Measurements from ENCODE around the gene F13A1.

DNA sequence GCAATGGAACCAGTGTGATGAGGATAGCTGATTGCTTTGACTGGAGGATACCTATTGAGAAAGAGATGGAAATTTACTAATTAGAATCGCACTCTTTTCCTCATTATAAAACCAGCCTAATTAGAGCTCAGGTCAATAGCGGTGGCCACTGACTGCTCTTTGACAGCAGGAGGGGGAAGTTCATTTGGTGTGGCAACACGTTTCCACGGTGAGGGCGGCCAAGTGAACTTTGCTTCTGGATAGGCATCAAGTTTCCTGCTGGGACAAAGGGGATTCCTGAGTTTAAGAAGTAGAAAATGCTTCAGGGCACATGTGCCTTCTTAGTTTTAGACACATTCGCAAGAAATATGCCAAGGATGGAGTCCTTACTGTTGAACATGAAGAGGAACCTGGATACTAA lies 168.4 kb downstream of the F13A1 start:
- TF ChIP-seq POLR2A (IDR thresholded peaks at IDR 0.05; ENCODE audit: low read depth, low read length): no peak
- TF ChIP-seq, protein P1, sequence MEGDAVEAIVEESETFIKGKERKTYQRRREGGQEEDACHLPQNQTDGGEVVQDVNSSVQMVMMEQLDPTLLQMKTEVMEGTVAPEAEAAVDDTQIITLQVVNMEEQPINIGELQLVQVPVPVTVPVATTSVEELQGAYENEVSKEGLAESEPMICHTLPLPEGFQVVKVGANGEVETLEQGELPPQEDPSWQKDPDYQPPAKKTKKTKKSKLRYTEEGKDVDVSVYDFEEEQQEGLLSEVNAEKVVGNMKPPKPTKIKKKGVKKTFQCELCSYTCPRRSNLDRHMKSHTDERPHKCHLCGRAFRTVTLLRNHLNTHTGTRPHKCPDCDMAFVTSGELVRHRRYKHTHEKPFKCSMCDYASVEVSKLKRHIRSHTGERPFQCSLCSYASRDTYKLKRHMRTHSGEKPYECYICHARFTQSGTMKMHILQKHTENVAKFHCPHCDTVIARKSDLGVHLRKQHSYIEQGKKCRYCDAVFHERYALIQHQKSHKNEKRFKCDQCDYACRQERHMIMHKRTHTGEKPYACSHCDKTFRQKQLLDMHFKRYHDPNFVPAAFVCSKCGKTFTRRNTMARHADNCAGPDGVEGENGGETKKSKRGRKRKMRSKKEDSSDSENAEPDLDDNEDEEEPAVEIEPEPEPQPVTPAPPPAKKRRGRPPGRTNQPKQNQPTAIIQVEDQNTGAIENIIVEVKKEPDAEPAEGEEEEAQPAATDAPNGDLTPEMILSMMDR (IDR thresholded peaks at IDR 0.05; ENCODE audit: extremely low read depth in 1 of 2, insufficient read depth in 1 of 2, low read depth in 1 of 2, low read length in 2 of 2): no peak
- TF ChIP-seq, protein P2, sequence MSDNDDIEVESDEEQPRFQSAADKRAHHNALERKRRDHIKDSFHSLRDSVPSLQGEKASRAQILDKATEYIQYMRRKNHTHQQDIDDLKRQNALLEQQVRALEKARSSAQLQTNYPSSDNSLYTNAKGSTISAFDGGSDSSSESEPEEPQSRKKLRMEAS (IDR thresholded peaks at IDR 0.05; ENCODE audit: insufficient read depth, insufficient read length): no peak
- no peak for TF ChIP-seq JUN (IDR thresholded peaks at IDR 0.05; ENCODE audit: borderline replicate concordance, insufficient read depth, insufficient read length, low read depth)
- no peak for TF ChIP-seq EZH2 (IDR thresholded peaks at IDR 0.05; ENCODE audit: borderline replicate concordance, low read depth, low read length, severe bottlenecking)
- no peak for TF ChIP-seq GATA2 (IDR thresholded peaks at IDR 0.05; ENCODE audit: insufficient read depth, insufficient read length, low read depth, low read length)
- TF ChIP-seq POLR2AphosphoS5 (IDR thresholded peaks at IDR 0.05; ENCODE audit: insufficient read depth, low read depth, low read length): no peak
